ENCODE results near the gene RDH5.

Gene RDH5

GRCh38 chr12:55741931-55742680, 21.9 kb downstream of the RDH5 start:
- Histone ChIP-seq H3K4me3 (ENCODE audit: low read length) (peak overlapping the region; percentile 76), H3K27ac (ENCODE audit: low read depth, low read length) (no peak overlapping the region), H3K9me2 (replicated peaks; ENCODE audit: control insufficient read depth, low read length) (no peaks in the 10 kb centered on the region), H3K4me2 (ENCODE audit: low read length) (peak overlapping the region; percentile 85), H3K36me3 (ENCODE audit: control insufficient read depth, low read length) (no peaks in the 10 kb centered on the region), H3K79me2 (ENCODE audit: control insufficient read depth, low read length) (peaks cover 19% of the 10 kb centered on the region), H3K27me3 (ENCODE audit: control insufficient read depth, low read length) (peaks cover 4% of the 10 kb centered on the region; the same call in 1 of the 2 replicates), H3F3A (ENCODE audit: control insufficient read depth, insufficient read depth) (peaks cover 14% of the 10 kb centered on the region), H3K9me3 (ENCODE audit: control insufficient read depth, insufficient read depth, low read length) (no peaks in the 10 kb centered on the region), H3K4me1 (ENCODE audit: control insufficient read depth, low read length) (peaks cover 62% of the 10 kb centered on the region), H4K20me1 (ENCODE audit: control insufficient read depth, insufficient read depth, low read depth, low read length) (0 out of 2 replicates have a peak, but pooled peaks cover 8% of the 10 kb centered on the region)
- TF ChIP-seq CTCF (IDR thresholded peaks at IDR 0.05; ENCODE audit: low read depth, low read length, poor library complexity, severe bottlenecking), result no peak
- TF ChIP-seq EZH2phosphoT487 (IDR thresholded peaks at IDR 0.05; ENCODE audit: borderline replicate concordance, low read length), result no peak

- Histone ChIP-seq H3K27ac (ENCODE audit: low read depth, low read length) (no peak within 1 kb of the TSS), H3K9me3 (ENCODE audit: control insufficient read depth, insufficient read depth, low read length) (no peaks in the 10 kb centered on the region)
Observed at GRCh38 chr12:55742719-55743405, 22.7 kb downstream of the RDH5 start, which contains the start of gene GDF11. Gene GDF11 (plus strand): TSS chr12:55743122. CDS start chr12:55743317, 195 bp downstream.

More at GRCh38 chr12:55742719-55743405, 22.7 kb downstream of the RDH5 start, which contains the start of gene GDF11:
- Histone ChIP-seq H4K20me1 (ENCODE audit: control insufficient read depth, insufficient read depth, low read depth, low read length) (0 out of 2 replicates have a peak, but pooled peaks cover 13% of the 10 kb centered on the region), H3K9me2 (replicated peaks; ENCODE audit: control insufficient read depth, low read length) (no peaks in the 10 kb centered on the region), H3K79me2 (ENCODE audit: control insufficient read depth, low read length) (peaks cover 19% of the 10 kb centered on the region), H3K36me3 (ENCODE audit: control insufficient read depth, low read length) (no peaks in the 10 kb centered on the region), H3K4me3 (ENCODE audit: low read length) (peak within 1 kb of the TSS; percentile 96), H3K4me1 (ENCODE audit: control insufficient read depth, low read length) (peaks cover 58% of the 10 kb centered on the region), H3F3A (ENCODE audit: control insufficient read depth, insufficient read depth) (peaks cover 14% of the 10 kb centered on the region), H3K27me3 (ENCODE audit: control insufficient read depth, low read length) (peaks cover 4% of the 10 kb centered on the region; the same call in 1 of the 2 replicates), H3K4me2 (ENCODE audit: low read length) (peak within 1 kb of the TSS; percentile 85)
- TF ChIP-seq EZH2phosphoT487 (IDR thresholded peaks at IDR 0.05; ENCODE audit: borderline replicate concordance, low read length) (no peak), CTCF (IDR thresholded peaks at IDR 0.05; ENCODE audit: low read depth, low read length, poor library complexity, severe bottlenecking) (no peak)

All from DOHH2 (cell line).